GM12891 (cell line): ENCODE data around the gene ARID4B.

ENCODE experiments used
- DNase-seq: peaks from one replicate; pipeline ENCODE4 v3.0.0; 2011; ENCODE audit warnings: low spot score; ENCODE audit not compliant: insufficient read length
- FAIRE-seq: peaks from 2 replicates; lab custom pipeline; 2011; peaks lifted over from hg19 to GRCh38; lab: Jason Lieb, UNC
- PAX5 ChIP-seq: IDR thresholded peaks from 2 replicates; pipeline ENCODE4 v1.6.1; 2011; ENCODE audit warnings: low read length, moderate library complexity, mild to moderate bottlenecking; ENCODE audit not compliant: insufficient read depth, severe bottlenecking
- POLR2A ChIP-seq: IDR thresholded peaks from 2 replicates; pipeline ENCODE4 v1.6.1; 2011; ENCODE audit warnings: low read depth, low read length, control low read depth
- POLR2AphosphoS5 ChIP-seq: IDR thresholded peaks from 2 replicates; pipeline ENCODE4 v1.6.1; 2011; ENCODE audit warnings: low read depth, low read length, control low read depth
- POU2F2 ChIP-seq: IDR thresholded peaks from 2 replicates; pipeline ENCODE4 v1.6.1; 2011; ENCODE audit warnings: low read depth, mild to moderate bottlenecking, control low read depth, low read length, moderate library complexity
- SPI1 ChIP-seq: IDR thresholded peaks from 2 replicates; pipeline ENCODE4 v1.6.1; 2011; ENCODE audit warnings: low read depth, low read length, control low read depth
- TAF1 ChIP-seq: IDR thresholded peaks from 2 replicates; pipeline ENCODE4 v1.6.1; 2011; ENCODE audit warnings: low read depth, low read length, control low read depth

The ARID4B gene

DNA sequence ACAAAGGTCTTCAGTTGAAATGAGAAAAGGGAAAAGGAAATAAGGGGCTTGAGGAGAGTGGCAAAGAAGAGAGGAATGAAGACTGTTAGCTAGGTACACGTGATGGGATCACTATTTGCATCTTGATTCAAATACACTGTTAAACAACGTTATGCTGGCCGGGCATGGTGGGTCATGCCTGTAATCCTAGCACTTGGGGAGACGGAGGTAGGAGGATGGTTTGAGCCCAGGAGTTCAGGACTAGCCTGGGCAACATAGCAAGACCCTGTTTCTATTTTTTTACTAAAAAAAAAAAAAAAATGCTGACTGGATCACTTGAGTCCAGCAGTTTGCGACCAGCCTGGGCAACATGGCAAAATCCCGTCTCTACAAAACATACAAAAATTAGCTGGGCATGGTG lies 169.3 kb downstream of the ARID4B start:
- FAIRE-seq (no peak), DNase-seq (no peak)
- TF ChIP-seq POLR2AphosphoS5: no peak
- no peak for TF ChIP-seq PAX5
- no peak for TF ChIP-seq POLR2A
- TF ChIP-seq POU2F2: no peak
- no peak for TF ChIP-seq TAF1
- no peak for TF ChIP-seq SPI1

DNA sequence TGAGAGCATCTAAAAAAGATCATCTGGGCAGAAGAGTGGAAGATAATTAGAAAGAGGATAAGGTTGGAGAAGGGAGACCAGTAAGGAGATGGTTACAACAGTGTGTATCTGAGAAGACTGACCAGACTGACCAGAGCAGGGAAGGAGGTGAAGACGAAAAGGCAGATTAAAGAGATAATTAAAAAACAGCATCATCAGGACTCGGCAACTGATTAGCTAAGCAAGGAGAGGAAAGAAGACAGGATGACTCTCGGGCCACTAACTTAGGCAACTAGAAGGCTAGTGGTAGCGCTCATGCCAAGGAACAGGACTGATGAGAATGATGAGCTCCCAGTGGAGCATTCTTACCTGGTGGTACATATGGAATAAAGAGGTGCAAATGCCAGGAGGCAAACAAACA lies 170.8 kb downstream of the ARID4B start:
- FAIRE-seq (no peak), DNase-seq (no peak)
- no peak for TF ChIP-seq SPI1
- no peak for TF ChIP-seq PAX5
- no peak for TF ChIP-seq POU2F2
- TF ChIP-seq POLR2AphosphoS5: no peak
- TF ChIP-seq POLR2A: no peak; the same call in 1 of the 2 replicates
- TF ChIP-seq TAF1: no peak

- DNase-seq (no peak), FAIRE-seq (no peak)
- no peak for TF ChIP-seq POU2F2
- no peak for TF ChIP-seq SPI1
- TF ChIP-seq TAF1: no peak
- TF ChIP-seq PAX5: no peak
- no peak for TF ChIP-seq POLR2A
- no peak for TF ChIP-seq POLR2AphosphoS5
These were observed 171.2 kb downstream of the ARID4B start for GRCh38 chr1:235156740-235157139.

- FAIRE-seq (no peak), DNase-seq (no peak)
These were observed 171.7 kb downstream of the ARID4B start for GRCh38 chr1:235156265-235156664.

DNA sequence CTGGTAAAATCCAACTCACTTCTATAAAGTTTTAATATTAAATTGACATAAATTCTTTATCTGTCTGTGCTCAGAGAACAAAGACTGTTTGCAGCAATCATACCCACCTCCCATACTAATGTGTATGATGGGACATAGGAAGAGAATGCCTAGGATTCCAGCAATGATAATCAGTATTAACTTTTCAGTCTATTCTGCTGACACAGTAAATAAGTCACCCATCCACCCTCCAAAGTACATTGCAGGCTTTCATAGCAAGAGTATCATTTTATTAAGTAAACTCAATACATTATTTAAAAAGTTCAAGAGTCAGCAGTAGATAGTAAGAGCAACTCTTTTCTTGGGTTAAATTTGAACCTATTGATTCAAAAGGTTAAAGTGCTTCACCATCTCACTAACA lies 175.7 kb downstream of the ARID4B start:
- TF ChIP-seq PAX5 (no peak), POLR2A (no peak), POLR2AphosphoS5 (no peak), SPI1 (no peak), TAF1 (no peak), POU2F2 (no peak)
- no peak for FAIRE-seq
- no peak for DNase-seq

More at GRCh38 chr1:235156265-235156664, 171.7 kb downstream of the ARID4B start:
- TF ChIP-seq POLR2AphosphoS5 (no peak), POU2F2 (no peak), PAX5 (no peak), TAF1 (no peak), SPI1 (no peak), POLR2A (no peak)

DNA sequence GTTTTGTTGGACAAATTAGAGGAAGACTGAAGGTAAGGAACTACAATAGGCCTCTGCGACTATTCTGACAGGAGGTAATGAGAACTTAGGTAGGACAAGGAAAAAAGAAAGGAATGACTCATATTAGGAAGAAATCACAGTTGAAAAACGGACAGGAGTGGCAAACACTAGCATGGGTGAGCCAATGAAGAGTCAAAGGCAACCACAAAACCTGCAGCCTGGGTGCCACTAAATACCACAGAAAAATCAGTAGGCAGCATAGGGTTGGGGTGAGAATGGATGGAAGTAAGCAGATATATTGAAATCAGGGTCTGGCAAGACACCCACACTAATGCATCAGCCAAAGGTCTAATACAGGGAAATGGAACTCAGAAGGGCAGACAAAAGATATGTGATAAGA lies 176.9 kb downstream of the ARID4B start:
- TF ChIP-seq POU2F2 (no peak), TAF1 (no peak), POLR2A (no peak), POLR2AphosphoS5 (no peak), PAX5 (no peak), SPI1 (no peak)
- no peak for DNase-seq
- FAIRE-seq: no peak

DNA sequence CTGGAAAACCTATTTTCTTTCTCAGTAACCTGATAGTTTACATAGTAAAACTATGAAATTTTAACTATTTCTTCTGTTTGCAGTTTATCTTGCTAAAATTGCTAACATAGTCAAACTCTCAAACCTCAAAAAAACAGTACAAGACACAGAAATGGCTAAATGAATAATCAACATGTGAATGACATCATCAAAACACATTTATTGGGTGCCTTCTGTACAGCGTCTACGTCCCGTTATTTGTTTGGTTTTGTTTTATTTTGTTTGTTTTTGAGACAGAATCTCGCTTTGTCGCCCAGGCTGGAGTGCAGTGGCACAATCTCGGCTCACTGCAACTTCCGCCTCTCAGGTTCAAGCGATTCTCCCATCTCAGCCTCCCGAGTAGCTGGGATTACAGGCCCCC lies 178.2 kb downstream of the ARID4B start:
- no peak for TF ChIP-seq POLR2AphosphoS5
- no peak for TF ChIP-seq SPI1
- no peak for TF ChIP-seq POLR2A
- no peak for TF ChIP-seq POU2F2
- no peak for TF ChIP-seq TAF1
- no peak for TF ChIP-seq PAX5
- no peak for DNase-seq
- no peak for FAIRE-seq

DNA sequence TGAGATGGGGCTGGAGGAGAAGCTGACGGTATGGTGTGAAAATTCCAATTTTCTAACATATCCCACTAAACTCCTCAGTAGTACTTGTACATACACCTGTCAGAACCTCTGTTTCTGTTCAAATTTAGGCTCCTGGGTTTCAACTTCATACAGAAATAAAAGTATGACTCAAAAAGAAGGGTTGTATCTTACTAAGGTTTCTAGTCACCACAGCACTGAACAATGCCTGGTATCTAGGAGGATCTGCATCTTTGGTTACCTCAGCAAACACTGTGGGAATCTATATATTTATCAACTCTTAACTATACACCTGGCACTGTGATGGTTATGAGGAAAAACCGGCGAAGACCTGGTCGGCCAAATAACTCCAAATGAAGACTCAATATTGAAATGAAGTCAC lies 180.7 kb downstream of the ARID4B start:
- TF ChIP-seq TAF1 (no peak), POLR2A (no peak), PAX5 (no peak), SPI1 (no peak)
- DNase-seq: no peak
- no peak for FAIRE-seq

DNA sequence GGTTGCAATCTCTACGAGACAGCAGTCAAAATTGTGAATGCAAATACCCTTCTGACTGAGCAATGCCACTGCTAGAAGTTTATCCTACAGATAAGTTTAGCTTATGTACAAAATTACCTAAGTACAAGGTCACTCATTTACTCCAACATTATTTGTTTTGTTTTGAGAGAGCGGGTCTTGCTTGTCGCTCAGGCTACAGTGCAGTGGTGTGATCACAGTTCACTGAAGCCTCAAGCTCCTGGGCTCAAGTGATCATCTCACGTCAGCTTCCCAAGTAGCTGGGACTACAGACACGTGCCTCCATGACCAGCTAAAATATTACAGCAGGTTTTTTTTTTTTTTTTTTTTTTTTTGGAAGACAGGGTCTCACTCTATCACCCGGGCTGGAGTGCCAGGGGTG lies 182.3 kb downstream of the ARID4B start:
- no peak for DNase-seq
- no peak for TF ChIP-seq PAX5
- no peak for TF ChIP-seq POLR2A
- no peak for TF ChIP-seq SPI1
- no peak for TF ChIP-seq TAF1
- no peak for TF ChIP-seq POLR2AphosphoS5
- TF ChIP-seq POU2F2: no peak
- FAIRE-seq: peak; percentile 64

GRCh38 chr1:235142991-235143390 lies 185.0 kb downstream of the ARID4B start:
- DNase-seq: no peak
- no peak for TF ChIP-seq SPI1
- no peak for FAIRE-seq

DNA sequence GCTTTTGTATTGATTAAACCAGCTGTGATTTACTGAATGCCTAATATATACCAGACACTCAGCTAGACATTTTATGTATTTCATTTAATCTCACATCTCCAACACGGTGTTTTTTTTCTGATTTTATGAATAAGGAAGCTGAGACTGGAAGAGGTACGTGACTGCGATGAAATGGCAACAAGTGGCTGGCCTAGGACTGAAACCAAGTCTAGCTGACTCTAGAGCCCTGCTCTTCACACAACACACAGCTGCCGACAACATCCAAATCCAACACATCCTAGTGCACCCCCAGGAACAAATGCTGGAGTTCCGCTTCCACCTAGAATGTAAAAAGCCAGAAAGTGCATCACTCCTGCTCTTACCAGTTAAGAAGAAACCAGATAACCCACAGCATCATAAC lies 188.7 kb downstream of the ARID4B start:
- TF ChIP-seq PAX5 (no peak), TAF1 (no peak), POLR2A (no peak), POLR2AphosphoS5 (no peak), SPI1 (no peak), POU2F2 (no peak)
- DNase-seq: no peak
- FAIRE-seq: no peak

DNA sequence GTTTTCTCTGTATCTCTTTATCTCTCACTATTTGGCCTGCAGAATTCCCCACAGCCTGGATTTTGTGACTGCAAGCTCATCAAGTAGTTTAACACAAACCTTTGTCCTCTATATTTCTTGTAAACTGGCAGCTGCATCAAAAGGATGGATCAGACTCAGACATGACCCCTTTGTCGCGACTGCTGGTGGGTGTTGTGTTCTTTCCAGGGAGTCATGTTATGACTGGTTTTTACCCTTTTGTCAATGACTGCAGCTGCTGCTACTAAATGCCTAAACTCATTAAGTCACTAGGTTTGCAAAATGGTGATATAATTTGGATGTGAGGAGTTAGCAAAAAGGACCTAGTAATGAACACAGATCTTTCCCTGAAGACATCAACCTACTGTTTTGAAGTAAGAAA lies 189.2 kb downstream of the ARID4B start:
- no peak for DNase-seq
- TF ChIP-seq PAX5 (no peak), TAF1 (no peak), POLR2AphosphoS5 (no peak)
- no peak for FAIRE-seq
